COLO668 (cell line): ENCODE data around the gene ADO.

Experiments
- DNase-seq: peaks from one replicate; lab custom pipeline; 2025; ENCODE audit not compliant: unreplicated experiment; lab: John Stamatoyannopoulos, UW

ADO gene

DNA sequence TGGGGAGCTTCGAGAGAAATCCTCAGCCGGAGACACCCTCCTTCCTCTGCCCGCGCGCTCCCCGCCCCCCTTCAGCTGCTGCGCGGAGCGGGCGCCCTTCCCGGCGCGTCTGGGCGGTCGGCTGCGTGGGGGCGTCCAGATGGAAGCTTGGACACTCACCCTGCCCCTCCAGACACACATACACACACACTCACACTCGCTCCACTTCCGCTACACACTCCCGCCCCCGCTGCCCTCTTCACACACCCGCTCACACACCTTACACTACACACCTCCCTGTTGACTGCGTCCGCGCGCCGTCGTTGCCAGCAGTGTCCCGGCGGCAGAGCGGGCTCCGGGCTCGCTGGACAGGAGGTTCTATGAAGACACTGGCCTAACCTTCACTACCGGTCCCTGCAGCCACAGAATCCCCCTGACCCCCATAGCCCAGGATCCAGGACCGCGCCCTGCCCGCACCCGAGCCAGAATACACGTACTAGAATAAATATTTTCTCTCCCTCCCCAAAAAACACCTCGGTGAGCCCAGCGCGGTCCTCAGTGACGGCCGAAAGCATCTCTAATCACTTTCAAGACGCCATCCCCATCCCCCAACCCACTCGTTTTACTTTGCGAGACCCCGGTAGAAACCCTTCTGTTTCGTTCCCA, 12.7 kb downstream of the ADO start:
- DNase-seq = peak; percentile 56

DNA sequence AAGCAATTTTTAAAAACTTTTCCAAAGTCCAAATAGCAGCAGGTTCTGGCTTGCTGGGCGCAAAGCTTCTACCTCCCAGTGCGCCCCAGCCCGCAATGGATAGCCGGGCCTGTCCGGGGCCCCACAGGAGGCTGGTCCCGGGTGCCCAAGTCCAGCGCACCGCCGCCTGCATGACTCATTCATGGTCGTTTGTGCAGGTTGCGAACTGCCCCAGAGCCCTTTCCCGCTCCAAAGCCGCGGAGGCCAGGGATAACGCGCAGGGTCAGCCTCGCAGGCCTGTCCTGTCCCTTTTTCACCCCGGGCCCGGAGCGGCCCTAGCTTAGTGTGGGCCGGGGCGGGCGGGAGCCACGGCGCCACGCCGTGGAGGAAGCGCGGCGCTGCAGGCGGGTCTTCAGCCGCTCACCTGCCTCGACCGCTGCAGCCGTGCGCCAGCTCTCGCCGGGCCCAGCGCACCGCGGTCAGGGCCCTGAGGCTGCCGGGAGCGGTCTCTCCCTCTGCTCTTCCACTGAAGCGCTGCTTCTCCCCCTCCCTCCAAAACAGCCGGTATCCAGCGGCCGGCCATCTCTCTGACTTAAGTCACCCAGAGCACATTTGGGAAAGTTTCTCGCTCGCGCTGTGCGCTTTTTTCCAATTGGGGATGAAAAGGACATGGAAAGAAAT, 13.4 kb downstream of the ADO start:
- DNase-seq = peak; percentile 82

DNA sequence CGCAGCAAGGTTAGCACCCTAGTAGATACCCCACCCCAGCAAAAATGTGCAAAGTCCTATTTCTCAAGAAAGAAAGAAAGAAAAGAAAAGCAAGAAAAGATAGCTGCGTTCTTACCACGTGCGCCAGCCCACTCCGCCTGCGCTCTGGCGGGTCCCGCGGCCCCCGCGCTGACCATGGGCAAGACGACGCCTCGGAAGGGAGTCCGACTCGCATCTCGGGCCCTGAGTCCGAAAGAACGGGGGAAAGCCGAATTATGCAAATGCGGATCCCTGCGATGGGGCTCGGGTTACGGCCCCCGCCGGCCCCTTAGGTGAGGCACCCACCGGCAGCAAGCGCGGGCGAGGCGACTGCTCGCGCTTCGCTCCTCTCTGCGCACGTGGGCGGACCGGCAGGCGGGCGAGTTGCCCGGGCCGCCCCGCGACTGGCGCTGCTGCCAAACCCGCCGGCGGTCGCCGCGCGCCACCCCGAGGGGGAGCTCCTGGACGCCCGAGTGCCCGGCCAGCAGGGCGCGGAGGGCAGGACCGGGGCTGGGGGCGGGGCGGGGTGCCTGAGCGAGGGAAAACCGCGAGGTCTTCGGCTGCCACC, 14.0 kb downstream of the ADO start:
- peak; percentile 51 for DNase-seq

- peak; percentile 38 for DNase-seq
Measured at GRCh38 chr10:62819141-62819920, 14.8 kb downstream of the ADO start.

GRCh38 chr10:62820586-62820985, 16.1 kb downstream of the ADO start:
- DNase-seq = no peak

GRCh38 chr10:62826273-62826672, 21.8 kb downstream of the ADO start:
- no peak for DNase-seq

- DNase-seq = no peak
Measured at GRCh38 chr10:62829622-62830021, 25.1 kb downstream of the ADO start.

GRCh38 chr10:62830679-62831078, 26.2 kb downstream of the ADO start:
- DNase-seq = no peak

DNA sequence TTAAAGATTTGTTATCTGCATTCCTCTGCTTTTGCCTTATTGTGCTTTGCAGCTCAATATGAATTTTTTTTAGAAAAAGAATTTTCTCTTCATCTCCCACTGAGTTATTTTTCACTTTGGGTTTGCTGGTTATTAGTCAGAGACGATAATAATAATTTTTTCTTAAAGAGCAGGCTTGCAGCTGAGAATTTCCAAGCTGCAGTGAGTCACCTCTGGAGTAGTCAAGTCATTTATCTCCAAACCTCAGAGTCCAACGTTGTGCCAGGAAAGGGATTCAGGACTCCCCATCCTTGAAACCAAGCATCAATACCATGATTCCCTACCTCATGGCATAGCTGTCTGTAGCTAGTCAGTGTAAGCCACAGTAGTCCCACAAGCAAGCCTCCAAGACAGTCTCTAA, 26.8 kb downstream of the ADO start:
- DNase-seq = no peak

GRCh38 chr10:62839590-62839989, 35.1 kb downstream of the ADO start:
- DNase-seq = no peak

GRCh38 chr10:62842983-62843382, 38.5 kb downstream of the ADO start:
- no peak for DNase-seq

DNA sequence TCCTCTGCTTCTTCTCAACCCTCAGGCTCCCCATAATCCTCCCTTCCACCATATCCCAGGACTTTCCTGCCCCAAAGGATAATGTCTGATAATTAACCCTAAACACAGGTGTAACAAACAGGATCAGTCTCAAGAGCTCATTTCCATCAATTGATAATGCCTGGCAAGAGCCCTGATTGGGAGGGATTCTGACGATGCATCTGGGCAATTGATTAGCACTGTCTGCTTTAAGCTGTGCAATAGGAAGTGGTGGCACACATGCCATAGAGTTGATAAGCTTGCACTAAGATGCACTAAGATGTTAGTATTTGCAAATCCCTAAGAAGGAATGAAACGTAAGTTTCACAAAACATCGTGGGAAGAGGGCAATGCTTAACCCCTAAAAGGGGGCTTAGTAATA, 39.1 kb downstream of the ADO start:
- DNase-seq = no peak

- DNase-seq = no peak
Measured at GRCh38 chr10:62844280-62845011, 39.9 kb downstream of the ADO start.

DNA sequence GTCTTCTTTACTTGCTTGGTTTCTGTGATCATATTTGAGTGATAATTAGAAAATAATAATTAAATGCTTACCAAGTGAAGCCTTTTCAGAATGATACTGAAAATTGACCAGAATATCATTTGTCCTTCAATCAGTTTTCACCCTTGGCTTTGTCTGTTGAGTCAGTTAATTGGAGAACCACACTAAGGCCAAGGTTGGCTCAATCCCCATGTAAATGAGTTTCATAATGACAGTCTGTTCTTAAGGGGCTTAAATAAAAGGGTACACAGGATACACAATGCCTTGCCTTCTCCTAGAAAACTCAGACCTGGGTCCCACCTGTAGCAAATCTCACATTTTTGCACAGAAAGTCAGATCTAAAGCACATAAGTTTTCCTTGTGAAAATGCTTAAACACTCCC, 42.9 kb downstream of the ADO start:
- DNase-seq = no peak

DNA sequence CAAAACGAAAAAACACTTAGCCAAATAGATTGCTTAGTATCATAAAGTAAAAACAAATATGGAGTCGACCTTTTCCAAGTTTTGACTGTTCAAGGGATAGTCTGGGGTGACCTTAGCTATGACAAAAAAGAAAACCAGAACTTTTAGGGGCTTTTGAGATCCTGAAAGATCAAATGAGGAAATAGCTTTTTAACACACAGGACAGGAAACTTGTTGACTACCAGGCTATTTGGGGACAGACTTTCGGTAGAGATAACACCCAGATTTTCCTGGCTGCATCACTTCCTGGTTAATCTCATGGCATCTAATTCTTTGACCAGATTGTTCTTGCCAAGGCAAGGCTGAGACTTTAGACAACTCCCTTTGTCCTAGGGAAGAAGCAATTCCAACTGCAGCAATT, 46.1 kb downstream of the ADO start:
- no peak for DNase-seq

- peak; percentile 1 for DNase-seq
Measured at GRCh38 chr10:62851442-62851841, 46.9 kb downstream of the ADO start.

DNA sequence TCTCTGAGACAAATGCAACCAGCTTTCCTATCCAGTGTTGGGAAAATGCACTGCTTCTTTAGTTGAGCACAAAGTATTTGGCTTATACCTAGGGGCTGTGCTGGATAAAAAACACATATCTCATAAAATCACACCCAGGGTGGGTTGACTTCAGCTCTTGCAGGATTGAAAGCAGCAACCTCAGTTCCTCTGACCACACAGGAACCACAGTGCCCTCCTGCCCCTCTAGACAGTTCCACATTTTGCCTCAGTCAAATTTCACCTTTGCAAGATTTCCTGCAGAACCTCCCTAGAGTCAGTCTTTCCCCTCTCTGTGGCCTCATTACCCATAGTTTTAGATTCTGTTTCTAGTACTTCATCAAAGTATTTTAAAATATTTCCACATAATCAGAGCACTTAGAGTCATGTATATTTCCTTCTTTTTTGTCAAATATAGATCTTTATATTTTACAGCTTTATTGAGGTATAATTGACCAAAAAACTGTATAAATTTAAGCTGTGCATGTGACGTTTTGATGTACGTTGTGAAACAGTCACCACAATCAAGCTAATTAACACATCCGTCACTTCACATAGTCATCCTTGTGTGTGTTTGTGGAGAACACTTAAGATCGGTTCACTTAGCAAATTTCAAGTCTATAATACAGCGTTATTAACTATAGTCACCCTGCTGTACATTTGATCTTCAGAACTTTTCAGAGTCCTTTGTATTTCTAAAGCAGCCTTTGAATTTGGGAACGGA, 48.6 kb downstream of the ADO start:
- DNase-seq = no peak

GRCh38 chr10:62853710-62854109, 49.2 kb downstream of the ADO start:
- DNase-seq = no peak

DNA sequence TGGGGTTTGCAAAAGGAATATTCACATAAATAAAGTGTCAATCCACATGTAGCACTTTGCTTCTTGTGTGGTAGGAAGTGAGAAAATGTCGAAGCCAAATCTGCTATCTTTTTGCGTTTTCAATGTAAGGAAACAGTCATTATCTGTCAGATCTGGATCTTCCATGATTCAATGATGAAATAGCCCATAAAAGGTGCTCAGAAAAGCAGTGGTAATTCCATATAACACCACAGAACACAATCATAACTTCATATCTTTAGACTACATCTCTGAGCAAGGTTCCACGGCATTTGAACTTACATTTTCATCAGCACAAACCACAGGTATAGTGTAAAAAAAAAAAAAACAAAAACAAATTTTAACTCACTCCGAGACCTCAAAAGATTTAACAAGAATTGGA, 51.5 kb downstream of the ADO start:
- no peak for DNase-seq
